Aortic smooth muscle cell (primary cell): ENCODE results near the gene IL10RA. TPM values are rescaled to one million over a fixed set of nuclear protein-coding genes. Genes with fewer than 3 reads are reported as not detected.

ENCODE experiments used
- total RNA-seq: library from RNA; depleted of rRNA; stranded (reverse); fragments of >200 nt; gene quantifications from 2 replicates; pipeline ENCODE4 v1.2.3, GENCODE V29; 2014

IL10RA gene
- total RNA-seq = not detected in 2 replicates

GRCh38 chr11:117985953-117986887, at the start of gene IL10RA:
Gene IL10RA, plus strand, starts transcription at chr11:117986394. Its CDS starts 74 bp downstream, at chr11:117986468.

Other genes starting within 250 kb of the IL10RA start
- not detected in 2 replicates for gene DSCAML1, start 189.2 kb upstream of the IL10RA start, total RNA-seq
- not detected in 2 replicates for gene FXYD2, start 161.7 kb upstream of the IL10RA start, total RNA-seq
- 0.19 TPM in 1 of 2 replicates, not detected in the other for gene FXYD6, start 109.7 kb upstream of the IL10RA start, total RNA-seq
- not detected in 2 replicates for gene TMPRSS13, start 57.0 kb upstream of the IL10RA start, total RNA-seq
- gene TMPRSS4, start 90.7 kb downstream of the IL10RA start, total RNA-seq = under 0.01 TPM in 1 of 2 replicates, not detected in the other
- not detected in 2 replicates for gene SMIM35, start 100.6 kb downstream of the IL10RA start, total RNA-seq
- gene SCN4B, start 166.4 kb downstream of the IL10RA start, total RNA-seq = not detected in 2 replicates
- not detected in 2 replicates for gene SCN2B, start 190.2 kb downstream of the IL10RA start, total RNA-seq
- gene JAML, start 238.6 kb downstream of the IL10RA start, total RNA-seq = not detected in 2 replicates